Endothelial cell of umbilical vein (primary cell): ENCODE data around the gene LCN15. TPM values are rescaled to one million over a fixed set of nuclear protein-coding genes. Genes with fewer than 3 reads are reported as not detected.

ENCODE experiments used
- BruUV-seq: library from RNA; stranded (reverse); fragments of 400-500 nt; replicated peaks from 2 replicates; lab custom pipeline; 2021; lab: Mats Ljungman, UMichigan
- CTCF ChIA-PET: fragments of 300-600, 350-600 bp; sonication (Branson Sonifier 250); formaldehyde crosslinking; loops from one replicate; lab custom pipeline; 2021; ENCODE audit warnings: antibody characterized with exemption, inconsistent platforms; lab: Charles Lee
- POLR2A ChIA-PET: fragments of 300-600, 350-600 bp; sonication (Branson Sonifier 250); formaldehyde crosslinking; loops from one replicate; lab custom pipeline; 2021; ENCODE audit warnings: antibody characterized with exemption, inconsistent platforms; lab: Charles Lee
- DNase-seq: peaks from one replicate; pipeline ENCODE4 v3.0.0-alpha.2; 2011; ENCODE audit warnings: low read depth, low spot score
- FAIRE-seq: peaks from 2 replicates; lab custom pipeline; 2011; peaks lifted over from hg19 to GRCh38; lab: Jason Lieb, UNC
- H2AFZ ChIP-seq: 2 replicates; pipeline ENCODE4 v1.6.0; 2012; ENCODE audit warnings: low read depth, low read length, control low read depth, inconsistent platforms
- H3K27ac ChIP-seq: 2 replicates; pipeline ENCODE4 v1.5.1; 2011; ENCODE audit warnings: low read depth, mild to moderate bottlenecking, control low read depth, low read length, moderate library complexity; ENCODE audit not compliant: insufficient read depth
- H3K27me3 ChIP-seq, 2 experiments: 2 replicates each; pipeline versions ENCODE4 v1.6.0 to v1.6.1; 2011; ENCODE audit warnings: low read length in 2 of 2, mixed read lengths in 1 of 2; ENCODE audit not compliant: control insufficient read depth in 2 of 2, insufficient read depth in 2 of 2
- H3K36me3 ChIP-seq, 2 experiments: 2 replicates in 1 of 2; 3 replicates in 1 of 2; pipeline ENCODE4 v1.5.1; 2011; ENCODE audit warnings: low read length in 2 of 2, mild to moderate bottlenecking in 1 of 2, moderate library complexity in 1 of 2; ENCODE audit not compliant: control insufficient read depth in 2 of 2, insufficient read depth in 2 of 2; ENCODE audit errors: extremely low read depth in 1 of 2
- H3K4me1 ChIP-seq: 3 replicates; pipeline ENCODE4 v1.5.1; 2011; ENCODE audit warnings: mild to moderate bottlenecking, low read length; ENCODE audit not compliant: control insufficient read depth, insufficient read depth; ENCODE audit errors: extremely low read depth
- H3K4me2 ChIP-seq: 2 replicates; pipeline ENCODE4 v1.6.1; 2011; ENCODE audit warnings: low read length, control low read depth, mixed read lengths; ENCODE audit not compliant: insufficient read depth
- H3K4me3 ChIP-seq, 3 experiments: fragments of 200-600 bp in 1 of 3; sonication (generic), shearing (Covaris generic) in 1 of 3; replicated peaks in 1 of 3; 2 replicates each; pipeline ENCODE4 v1.5.1; 2011 to 2016; ENCODE audit warnings: control low read depth in 3 of 3, low read length in 3 of 3, mild to moderate bottlenecking in 2 of 3, inconsistent platforms in 1 of 3, low read depth in 1 of 3, moderate library complexity in 1 of 3; ENCODE audit not compliant: insufficient read depth in 1 of 3
- H3K79me2 ChIP-seq: 2 replicates; pipeline ENCODE4 v1.6.0; 2012; ENCODE audit warnings: low read length, inconsistent platforms; ENCODE audit not compliant: control insufficient read depth, insufficient read depth
- H3K9ac ChIP-seq: replicated peaks from 2 replicates; pipeline ENCODE3; 2011; ENCODE audit warnings: low read length, control low read depth; ENCODE audit not compliant: insufficient read depth; ENCODE audit errors: extremely low read depth
- H3K9me1 ChIP-seq: replicated peaks from 3 replicates; pipeline ENCODE4 v1.6.0; 2011; ENCODE audit warnings: mild to moderate bottlenecking, low read length; ENCODE audit not compliant: control insufficient read depth, insufficient read depth; ENCODE audit errors: extremely low read depth
- H3K9me3 ChIP-seq: replicated peaks from 2 replicates; pipeline ENCODE4 v1.5.1; 2012; ENCODE audit warnings: low read length, inconsistent platforms; ENCODE audit not compliant: control insufficient read depth, insufficient read depth
- H4K20me1 ChIP-seq: replicated peaks from 2 replicates; pipeline ENCODE3; 2011; ENCODE audit warnings: mild to moderate bottlenecking, low read length; ENCODE audit not compliant: control insufficient read depth, insufficient read depth; ENCODE audit errors: extremely low read depth
- CTCF ChIP-seq, 2 donors: IDR thresholded peaks; 1 replicate in 1 of 2; 2 replicates in 1 of 2; pipeline ENCODE4 v1.5.1; 2011; ENCODE audit warnings: low read length in 2 of 2, mild to moderate bottlenecking in 2 of 2, moderate library complexity in 2 of 2, control low read depth in 1 of 2, inconsistent platforms in 1 of 2, low read depth in 1 of 2; ENCODE audit not compliant: insufficient read depth in 1 of 2; ENCODE audit errors: extremely low read depth in 1 of 2
- EZH2 ChIP-seq: IDR thresholded peaks from 2 replicates; pipeline ENCODE4 v1.6.1; 2012; ENCODE audit warnings: borderline replicate concordance, low read depth, mild to moderate bottlenecking, moderate library complexity, low read length, inconsistent platforms; ENCODE audit not compliant: severe bottlenecking
- FOS ChIP-seq: IDR thresholded peaks from 2 replicates; pipeline ENCODE4 v1.6.1; 2011; ENCODE audit warnings: mild to moderate bottlenecking, low read length, moderate library complexity, borderline replicate concordance; ENCODE audit not compliant: insufficient read depth
- GATA2 ChIP-seq: IDR thresholded peaks from 2 replicates; pipeline ENCODE4 v1.7.0; 2011; ENCODE audit warnings: low read depth, mild to moderate bottlenecking, moderate library complexity, mixed read lengths, low read length; ENCODE audit not compliant: insufficient read length, insufficient read depth
- JUN ChIP-seq: IDR thresholded peaks from 2 replicates; pipeline ENCODE4 v1.6.1; 2011; ENCODE audit warnings: borderline replicate concordance, low read depth; ENCODE audit not compliant: insufficient read length, insufficient read depth
- MAX ChIP-seq: IDR thresholded peaks from 2 replicates; pipeline ENCODE4 v1.6.1; 2011; ENCODE audit not compliant: insufficient read depth, insufficient read length
- MYC ChIP-seq: IDR thresholded peaks from one replicate; pipeline ENCODE4 v1.6.1; 2011; ENCODE audit warnings: mild to moderate bottlenecking, low read depth, low read length
- POLR2A ChIP-seq: IDR thresholded peaks from 2 replicates; pipeline ENCODE4 v1.6.1; 2012; ENCODE audit warnings: low read depth, mild to moderate bottlenecking, control low read depth, low read length
- POLR2AphosphoS5 ChIP-seq: IDR thresholded peaks from 2 replicates; pipeline ENCODE4 v1.6.1; 2012; ENCODE audit warnings: low read depth, mild to moderate bottlenecking, control low read depth, low read length, moderate library complexity; ENCODE audit not compliant: insufficient read depth
- dilution Hi-C: fragments of 300-500 bp; cut with MboI; formaldehyde crosslinking; loops from one replicate; pipeline ENCODE4 v1.15.0; 2019; ENCODE audit warnings: low sequenced_read_pairs; ENCODE audit not compliant: extremely low pct_ligation_motif_present
- intact Hi-C: fragments of 100-400 bp; cut with micrococcal nuclease; formaldehyde crosslinking; loops from one replicate; pipeline ENCODE4 v1.10.0; 2022
- polyA plus RNA-seq, 4 experiments: library from polyadenylated mRNA; depleted of rRNA in 3 of 4; stranded (reverse) in 3 of 4; unstranded in 1 of 4; fragments of >200 nt; gene quantifications; 2 replicates each; pipeline versions ENCODE4 v1.2.1 to v1.2.3, GENCODE V29; 2011 to 2012; ENCODE audit warnings: missing spikeins in 1 of 4
- total RNA-seq: library from RNA; stranded (reverse); gene quantifications from 2 replicates; pipeline ENCODE4 v1.2.3, GENCODE V29; 2021

LCN15 gene
- total and polyA plus RNA-seq, 2 donors (not counting 3 experiments of a cell fraction or from before 2014, with no cell fraction given), result not detected

GRCh38 chr9:136733611-136734010 lies 30.7 kb downstream of the LCN15 start:
- no peaks in the 10 kb centered on the region for H3K27me3 ChIP-seq
- no peaks in the 10 kb centered on the region for H3K9me3 ChIP-seq
- ChIA-PET POLR2A (no interaction called here), CTCF (no interaction called here)
- H2AFZ ChIP-seq, result no peak overlapping the region
- FAIRE-seq (no peak), DNase-seq (no peak)
- no peak overlapping the region for H3K4me2 ChIP-seq
- no peaks in the 10 kb centered on the region for H3K36me3 ChIP-seq
- dilution Hi-C loops, result no loop called here
- H3K79me2 ChIP-seq, result peaks cover 19% of the 10 kb centered on the region
- no peak overlapping the region for H3K9ac ChIP-seq
- H3K4me1 ChIP-seq, result peaks cover 9% of the 10 kb centered on the region
- BruUV-seq, result no TSS peak
- intact Hi-C loops, result no loop called here
- no peaks in the 10 kb centered on the region for H4K20me1 ChIP-seq
- H3K4me3 ChIP-seq, result no peak overlapping the region
- H3K27ac ChIP-seq, result no peak overlapping the region
- no peak for TF ChIP-seq MYC
- TF ChIP-seq MAX, result no peak
- no peak for TF ChIP-seq POLR2AphosphoS5
- TF ChIP-seq GATA2, result no peak
- no peak for TF ChIP-seq POLR2A
- no peak for TF ChIP-seq CTCF (IDR thresholded peaks at IDR 0.05; ENCODE audit: extremely low read depth in 1 of 2, insufficient read depth in 1 of 2, low read depth in 1 of 2, low read length in 2 of 2)
- no peak for TF ChIP-seq FOS
- no peak for TF ChIP-seq JUN
- no peak for TF ChIP-seq EZH2
- H3K9me1 ChIP-seq, result no peaks in the 10 kb centered on the region
